PFSK-1 (cell line): ENCODE measurements around the gene KIF3A.

Experiments
- FOXP2 ChIP-seq: optimal IDR thresholded peaks from 2 replicates; pipeline ENCODE3; 2011; ENCODE audit warnings: borderline replicate concordance, control low read depth, inconsistent platforms; ENCODE audit not compliant: insufficient read depth; ENCODE audit errors: extremely low read length, extremely low read depth
- POLR2AphosphoS5 ChIP-seq: IDR thresholded peaks from 2 replicates; pipeline ENCODE4 v1.6.1; 2012; ENCODE audit warnings: low read depth, mild to moderate bottlenecking, control low read depth, low read length, moderate library complexity
- REST ChIP-seq, 2 experiments: IDR thresholded peaks; 2 replicates each; pipeline versions ENCODE4 v1.6.1 to v1.8.0; 2011 to 2012; ENCODE audit warnings: low read depth in 2 of 2, low read length in 2 of 2, control low read depth in 1 of 2, inconsistent platforms in 1 of 2, mild to moderate bottlenecking in 1 of 2, moderate library complexity in 1 of 2; ENCODE audit not compliant: insufficient read depth in 1 of 2
- SIN3A ChIP-seq: IDR thresholded peaks from 2 replicates; pipeline ENCODE4 v1.6.1; 2012; ENCODE audit warnings: mild to moderate bottlenecking, low read length, moderate library complexity, borderline replicate concordance; ENCODE audit not compliant: insufficient read depth

- TF ChIP-seq POLR2AphosphoS5 (no peak), REST (IDR thresholded peaks at IDR 0.05; ENCODE audit: insufficient read depth in 1 of 2, low read depth in 2 of 2, low read length in 2 of 2) (no peak), SIN3A (no peak), FOXP2 (no peak)
Observed at GRCh38 chr5:132780577-132780976, 43.2 kb upstream of the KIF3A start.
